ENCODE measurements around the gene TRMT11.

The TRMT11 gene

DNA sequence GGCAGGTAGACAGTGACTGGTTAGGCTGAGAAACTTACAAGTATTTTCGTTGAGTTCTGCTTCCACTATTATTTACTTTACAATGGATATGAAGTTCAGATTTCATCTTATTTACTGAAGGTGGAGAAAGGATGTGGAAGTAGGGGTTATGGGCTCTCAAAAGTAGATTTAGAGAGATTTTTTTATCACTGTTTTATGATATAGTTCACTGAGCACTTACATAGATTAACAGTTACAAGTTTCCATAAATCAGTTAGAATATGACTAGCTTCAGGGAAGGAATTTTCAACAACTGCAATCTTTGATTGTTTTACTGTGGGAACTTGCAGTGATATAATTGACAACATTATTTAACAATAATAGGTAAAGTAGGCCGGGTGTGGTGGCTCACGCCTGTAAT, 7.2 kb upstream of the TRMT11 start:
- Histone ChIP-seq H3K79me2 (ENCODE audit: low read length) (no peaks in the 10 kb centered on the region), H3K9me3 (replicated peaks; ENCODE audit: insufficient read depth, low read length) (no peaks in the 10 kb centered on the region), H2AFZ (ENCODE audit: low read length) (no peak overlapping the region), H3K27ac (ENCODE audit: low read length) (no peak overlapping the region), H3K9ac (ENCODE audit: low read length) (no peak overlapping the region), H3K36me3 (replicated peaks; ENCODE audit: insufficient read depth, low read length) (no peaks in the 10 kb centered on the region; the same call in 1 of the 2 replicates), H3F3A (ENCODE audit: insufficient read depth, low read length) (no peaks in the 10 kb centered on the region), H4K20me1 (ENCODE audit: insufficient read depth, low read length) (no peaks in the 10 kb centered on the region), H3K4me2 (ENCODE audit: low read depth, low read length) (no peak overlapping the region), H3K9me2 (replicated peaks; ENCODE audit: insufficient read depth, low read length) (no peaks in the 10 kb centered on the region), H3K4me1 (ENCODE audit: low read length) (no peaks in the 10 kb centered on the region), H3K27me3 (replicated peaks; ENCODE audit: insufficient read depth, low read length) (no peaks in the 10 kb centered on the region), H3K4me3 (ENCODE audit: low read length) (no peak overlapping the region)
- no peak for DNase-seq
- TF ChIP-seq EZH2phosphoT487 (IDR thresholded peaks at IDR 0.05; ENCODE audit: low read length) = no peak
- TF ChIP-seq EZH2 (optimal IDR thresholded peaks at IDR 0.05; ENCODE audit: low read depth, low read length) = no peak
- TF ChIP-seq, protein P1, sequence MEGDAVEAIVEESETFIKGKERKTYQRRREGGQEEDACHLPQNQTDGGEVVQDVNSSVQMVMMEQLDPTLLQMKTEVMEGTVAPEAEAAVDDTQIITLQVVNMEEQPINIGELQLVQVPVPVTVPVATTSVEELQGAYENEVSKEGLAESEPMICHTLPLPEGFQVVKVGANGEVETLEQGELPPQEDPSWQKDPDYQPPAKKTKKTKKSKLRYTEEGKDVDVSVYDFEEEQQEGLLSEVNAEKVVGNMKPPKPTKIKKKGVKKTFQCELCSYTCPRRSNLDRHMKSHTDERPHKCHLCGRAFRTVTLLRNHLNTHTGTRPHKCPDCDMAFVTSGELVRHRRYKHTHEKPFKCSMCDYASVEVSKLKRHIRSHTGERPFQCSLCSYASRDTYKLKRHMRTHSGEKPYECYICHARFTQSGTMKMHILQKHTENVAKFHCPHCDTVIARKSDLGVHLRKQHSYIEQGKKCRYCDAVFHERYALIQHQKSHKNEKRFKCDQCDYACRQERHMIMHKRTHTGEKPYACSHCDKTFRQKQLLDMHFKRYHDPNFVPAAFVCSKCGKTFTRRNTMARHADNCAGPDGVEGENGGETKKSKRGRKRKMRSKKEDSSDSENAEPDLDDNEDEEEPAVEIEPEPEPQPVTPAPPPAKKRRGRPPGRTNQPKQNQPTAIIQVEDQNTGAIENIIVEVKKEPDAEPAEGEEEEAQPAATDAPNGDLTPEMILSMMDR (IDR thresholded peaks at IDR 0.05; ENCODE audit: low read length) = no peak

- peaks cover 3% of the 10 kb centered on the region; the same call in 1 of the 2 replicates for H3F3A ChIP-seq (ENCODE audit: insufficient read depth, low read length)
- no peaks in the 10 kb centered on the region for H4K20me1 ChIP-seq (ENCODE audit: insufficient read depth, low read length)
- H2AFZ ChIP-seq (ENCODE audit: low read length) = no peak overlapping the region
- H3K79me2 ChIP-seq (ENCODE audit: low read length) = peaks cover 12% of the 10 kb centered on the region
- H3K9ac ChIP-seq (ENCODE audit: low read length) = no peak overlapping the region
- no peak for TF ChIP-seq EZH2phosphoT487 (IDR thresholded peaks at IDR 0.05; ENCODE audit: low read length)
- TF ChIP-seq EZH2 (optimal IDR thresholded peaks at IDR 0.05; ENCODE audit: low read depth, low read length) = no peak
- TF ChIP-seq, protein P1 (IDR thresholded peaks at IDR 0.05; ENCODE audit: low read length) = no peak
- no peaks in the 10 kb centered on the region for H3K27me3 ChIP-seq (replicated peaks; ENCODE audit: insufficient read depth, low read length)
- H3K36me3 ChIP-seq (replicated peaks; ENCODE audit: insufficient read depth, low read length) = no peaks in the 10 kb centered on the region
- no peaks in the 10 kb centered on the region for H3K9me2 ChIP-seq (replicated peaks; ENCODE audit: insufficient read depth, low read length)
- no peak for DNase-seq
- no peak overlapping the region for H3K4me2 ChIP-seq (ENCODE audit: low read depth, low read length)
- no peak overlapping the region for H3K27ac ChIP-seq (ENCODE audit: low read length)
- no peaks in the 10 kb centered on the region for H3K4me1 ChIP-seq (ENCODE audit: low read length)
- H3K9me3 ChIP-seq (replicated peaks; ENCODE audit: insufficient read depth, low read length) = no peaks in the 10 kb centered on the region
- no peak overlapping the region for H3K4me3 ChIP-seq (ENCODE audit: low read length)
These were observed 4.7 kb upstream of the TRMT11 start for GRCh38 chr6:125981571-125982185.

DNA sequence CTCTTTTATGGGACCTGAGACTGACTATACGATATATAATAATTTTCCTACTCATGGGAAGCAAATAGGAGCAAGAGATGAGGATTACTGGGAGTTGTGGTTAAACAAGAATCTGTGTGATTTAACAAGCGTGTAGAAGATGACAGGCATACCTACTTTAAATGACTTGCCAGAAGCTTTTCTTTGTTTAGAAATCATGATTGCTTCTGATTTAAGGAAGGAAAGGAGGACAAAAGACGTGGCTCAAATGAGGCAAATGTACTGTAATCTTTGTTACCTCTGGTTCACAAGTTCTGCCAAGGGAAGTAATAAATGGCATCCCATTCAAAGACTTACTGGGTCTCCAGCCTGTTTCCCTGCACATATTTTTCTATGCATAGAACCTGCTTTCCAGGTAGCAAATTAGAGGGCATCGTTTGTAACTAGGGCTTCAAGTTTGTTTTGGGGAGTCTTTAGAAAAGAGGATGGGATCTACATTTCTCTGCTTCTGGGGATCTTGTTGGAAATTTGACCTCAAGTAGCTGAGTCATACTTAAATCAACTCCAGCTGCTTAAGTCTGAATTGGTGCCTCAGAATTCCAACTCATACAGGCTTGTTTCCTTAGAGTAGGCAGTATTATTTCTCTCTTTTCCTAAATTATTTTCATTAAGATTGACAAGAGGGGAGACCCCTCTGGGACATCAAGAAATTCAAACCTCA, 2.9 kb upstream of the TRMT11 start:
- Histone ChIP-seq H3K27me3 (replicated peaks; ENCODE audit: insufficient read depth, low read length) (no peaks in the 10 kb centered on the region), H3F3A (ENCODE audit: insufficient read depth, low read length) (peaks cover 7% of the 10 kb centered on the region; the same call in 1 of the 2 replicates), H3K4me2 (ENCODE audit: low read depth, low read length) (no peak overlapping the region), H3K9me3 (replicated peaks; ENCODE audit: insufficient read depth, low read length) (no peaks in the 10 kb centered on the region), H3K4me3 (ENCODE audit: low read length) (no peak overlapping the region), H4K20me1 (ENCODE audit: insufficient read depth, low read length) (no peaks in the 10 kb centered on the region), H3K9me2 (replicated peaks; ENCODE audit: insufficient read depth, low read length) (no peaks in the 10 kb centered on the region), H3K79me2 (ENCODE audit: low read length) (peaks cover 29% of the 10 kb centered on the region), H3K4me1 (ENCODE audit: low read length) (0 out of 2 replicates have a peak, but pooled peaks cover 3% of the 10 kb centered on the region), H2AFZ (ENCODE audit: low read length) (no peak overlapping the region), H3K9ac (ENCODE audit: low read length) (no peak overlapping the region), H3K36me3 (replicated peaks; ENCODE audit: insufficient read depth, low read length) (no peaks in the 10 kb centered on the region), H3K27ac (ENCODE audit: low read length) (no peak overlapping the region)
- TF ChIP-seq EZH2phosphoT487 (IDR thresholded peaks at IDR 0.05; ENCODE audit: low read length) (no peak), EZH2 (optimal IDR thresholded peaks at IDR 0.05; ENCODE audit: low read depth, low read length) (no peak)
- TF ChIP-seq, protein P1 (IDR thresholded peaks at IDR 0.05; ENCODE audit: low read length) = no peak
- DNase-seq = no peak
